Kidney tubule cell (primary cell): ENCODE results near the gene ATG7.
A peak's percentile ranks its signal among the peaks of the same experiment; 100 is the strongest.
"Not testable (repeated sequence)": the region's sequence is repeated elsewhere in the genome, so short reads cannot be mapped to it uniquely, and the experiment has no call there.

Source experiments
- DNase-seq: peaks from one replicate; pipeline ENCODE4 v3.0.0-alpha.2; 2018; ENCODE audit warnings: low spot score

ATG7 gene

GRCh38 chr3:11250902-11251806 lies 21.0 kb upstream of the ATG7 start:
- no peak for DNase-seq

- no peak for DNase-seq
Observed at GRCh38 chr3:11251807-11252176, 20.4 kb upstream of the ATG7 start.

GRCh38 chr3:11254876-11255275 lies 17.3 kb upstream of the ATG7 start:
- no peak for DNase-seq

- DNase-seq: not testable (repeated sequence)
Observed at GRCh38 chr3:11255537-11255936, 16.7 kb upstream of the ATG7 start.

- no peak for DNase-seq
Observed at GRCh38 chr3:11258958-11259357, 13.2 kb upstream of the ATG7 start.

GRCh38 chr3:11260460-11260859 lies 11.7 kb upstream of the ATG7 start:
- DNase-seq: no peak

- DNase-seq: no peak
Observed at GRCh38 chr3:11269007-11269406, 3.2 kb upstream of the ATG7 start.

- DNase-seq: peak; percentile 13
Observed at GRCh38 chr3:11272906-11273574, 843 bp downstream of the ATG7 start.

- DNase-seq: peak; percentile 29
Observed at GRCh38 chr3:11273891-11274291, 1.7 kb downstream of the ATG7 start.

GRCh38 chr3:11274566-11275142 lies 2.5 kb downstream of the ATG7 start:
- DNase-seq: no peak

- no peak for DNase-seq
Observed at GRCh38 chr3:11275926-11276325, 3.7 kb downstream of the ATG7 start.

- no peak for DNase-seq
Observed at GRCh38 chr3:11276901-11277300, 4.7 kb downstream of the ATG7 start.

GRCh38 chr3:11282250-11283138 lies 10.3 kb downstream of the ATG7 start:
- DNase-seq: no peak

- DNase-seq: no peak
Observed at GRCh38 chr3:11283139-11283475, 10.9 kb downstream of the ATG7 start.

GRCh38 chr3:11284011-11284410 lies 11.8 kb downstream of the ATG7 start:
- no peak for DNase-seq

GRCh38 chr3:11285471-11285870 lies 13.3 kb downstream of the ATG7 start:
- no peak for DNase-seq

- no peak for DNase-seq
Observed at GRCh38 chr3:11287404-11287803, 15.2 kb downstream of the ATG7 start.

GRCh38 chr3:11288021-11288491 lies 15.9 kb downstream of the ATG7 start:
- DNase-seq: peak; percentile 35

- DNase-seq: peak; percentile 91
Observed at GRCh38 chr3:11288786-11289637, 16.8 kb downstream of the ATG7 start.

- DNase-seq: no peak
Observed at GRCh38 chr3:11289864-11290263, 17.7 kb downstream of the ATG7 start.
